ENCODE measurements around the gene WHRN. TPM values are rescaled to one million over a fixed set of nuclear protein-coding genes. Genes with fewer than 3 reads are reported as not detected.

Gene WHRN
- polyA plus RNA-seq, 1 donor (not counting 4 experiments of a cell fraction or from before 2014, with no cell fraction given), result 1.2 TPM

GRCh38 chr9:114359801-114360200, 145.5 kb downstream of the WHRN start:
- no peak overlapping the region for H3K4me2 ChIP-seq (ENCODE audit: control insufficient read depth, extremely low read depth, insufficient read depth, low read depth, low read length)
- H3K9me3 ChIP-seq (ENCODE audit: control insufficient read depth, low read depth, low read length), result no peaks in the 10 kb centered on the region
- no peaks in the 10 kb centered on the region for H3K79me2 ChIP-seq (ENCODE audit: control insufficient read depth, insufficient read depth, low read length)
- peaks cover 3 to 8% of the 10 kb centered on the region in 2 experiments for H3K36me3 ChIP-seq (ENCODE audit: control insufficient read depth in 2 of 2, extremely low read depth in 1 of 2, insufficient read depth in 2 of 2, low read length in 2 of 2)
- TF ChIP-seq CTCF (optimal IDR thresholded peaks at IDR 0.05 in 1 of 3, IDR thresholded peaks at IDR 0.05 in 1 of 3, conservative IDR thresholded peaks at IDR 0.05 in 1 of 3; ENCODE audit: extremely low read depth in 1 of 3, insufficient read depth in 2 of 3, low read length in 3 of 3), result no peak
- no peak for TF ChIP-seq EZH2 (IDR thresholded peaks at IDR 0.05; ENCODE audit: low read length)
- FAIRE-seq (no peak), DNase-seq (ENCODE audit: low read depth, low spot score) (no peak)
- no peak overlapping the region for H3K27ac ChIP-seq (ENCODE audit: control insufficient read depth, insufficient read depth, low read length)
- H2AFZ ChIP-seq (ENCODE audit: control insufficient read depth, low read length), result no peak overlapping the region
- dilution Hi-C loops (cut with MboI; ENCODE audit: extremely low pct_ligation_motif_present, low sequenced_read_pairs), result no loop called here
- no peaks in the 10 kb centered on the region for H4K20me1 ChIP-seq (ENCODE audit: control insufficient read depth, extremely low read depth, insufficient read depth, low read length)
- H3K9ac ChIP-seq (ENCODE audit: control insufficient read depth, extremely low read depth, insufficient read depth, low read length), result no peak overlapping the region
- H3K9me1 ChIP-seq (ENCODE audit: control insufficient read depth, extremely low read depth, insufficient read depth, low read length), result no peaks in the 10 kb centered on the region
- H3K4me3 ChIP-seq (ENCODE audit: control insufficient read depth in 2 of 3, extremely low read depth in 1 of 3, insufficient read depth in 2 of 3, low read depth in 1 of 3, low read length in 3 of 3), result no peak overlapping the region
- H3K27me3 ChIP-seq (ENCODE audit: control insufficient read depth, extremely low read depth, insufficient read depth, low read length), result no peaks in the 10 kb centered on the region
- H3K4me1 ChIP-seq (ENCODE audit: control insufficient read depth, extremely low read depth, insufficient read depth, low read length), result no peaks in the 10 kb centered on the region

GRCh38 chr9:114357911-114358328, 147.4 kb downstream of the WHRN start:
- Histone ChIP-seq H3K4me3 (ENCODE audit: control insufficient read depth in 2 of 3, extremely low read depth in 1 of 3, insufficient read depth in 2 of 3, low read depth in 1 of 3, low read length in 3 of 3) (no peak overlapping the region), H3K79me2 (ENCODE audit: control insufficient read depth, insufficient read depth, low read length) (no peaks in the 10 kb centered on the region), H2AFZ (ENCODE audit: control insufficient read depth, low read length) (no peak overlapping the region), H3K27ac (ENCODE audit: control insufficient read depth, insufficient read depth, low read length) (no peak overlapping the region), H4K20me1 (ENCODE audit: control insufficient read depth, extremely low read depth, insufficient read depth, low read length) (no peaks in the 10 kb centered on the region), H3K9me3 (ENCODE audit: control insufficient read depth, low read depth, low read length) (no peaks in the 10 kb centered on the region), H3K4me2 (ENCODE audit: control insufficient read depth, extremely low read depth, insufficient read depth, low read depth, low read length) (no peak overlapping the region), H3K27me3 (ENCODE audit: control insufficient read depth, extremely low read depth, insufficient read depth, low read length) (no peaks in the 10 kb centered on the region), H3K36me3 (ENCODE audit: control insufficient read depth in 2 of 2, extremely low read depth in 1 of 2, insufficient read depth in 2 of 2, low read length in 2 of 2) (peaks cover 3 to 8% of the 10 kb centered on the region in 2 experiments), H3K9me1 (ENCODE audit: control insufficient read depth, extremely low read depth, insufficient read depth, low read length) (no peaks in the 10 kb centered on the region), H3K4me1 (ENCODE audit: control insufficient read depth, extremely low read depth, insufficient read depth, low read length) (no peaks in the 10 kb centered on the region), H3K9ac (ENCODE audit: control insufficient read depth, extremely low read depth, insufficient read depth, low read length) (no peak overlapping the region)
- TF ChIP-seq EZH2 (IDR thresholded peaks at IDR 0.05; ENCODE audit: low read length), result no peak
- TF ChIP-seq CTCF (optimal IDR thresholded peaks at IDR 0.05 in 1 of 3, IDR thresholded peaks at IDR 0.05 in 1 of 3, conservative IDR thresholded peaks at IDR 0.05 in 1 of 3; ENCODE audit: extremely low read depth in 1 of 3, insufficient read depth in 2 of 3, low read length in 3 of 3), result no peak
- no peak for FAIRE-seq
- no peak for DNase-seq (ENCODE audit: low read depth, low spot score)
- dilution Hi-C loops (cut with MboI; ENCODE audit: extremely low pct_ligation_motif_present, low sequenced_read_pairs), result no loop called here

All from keratinocyte (primary cell).